Body of pancreas (tissue), 4 donors: ENCODE data around the gene USB1. TPM values are rescaled to one million over a fixed set of nuclear protein-coding genes. Genes with fewer than 3 reads are reported as not detected.

Experiments
- ATAC-seq: fragments of 150-250 bp; one replicate; pipeline ENCODE4 v1.9.1; 2016
- DNase-seq, 4 donors: peaks; one replicate each; pipeline ENCODE4 v3.0.0-alpha.2; 2019
- H3K27ac ChIP-seq, 4 donors: fragments of 200-600 bp; sonication (generic); 1 replicate in 3 of 4; 2 replicates in 1 of 4; pipeline versions ENCODE4 v1.5.1 to v1.6.1; 2016 to 2019; ENCODE audit warnings: mild to moderate bottlenecking in 1 of 4, mixed read lengths in 1 of 4, moderate library complexity in 1 of 4
- H3K27me3 ChIP-seq, 2 donors: fragments of 200-600 bp; sonication (generic); one replicate each; pipeline ENCODE4 v1.6.0; 2016; ENCODE audit warnings: mild to moderate bottlenecking in 1 of 2
- H3K36me3 ChIP-seq, 2 donors: fragments of 200-600 bp; sonication (generic); replicated peaks in 1 of 2; 2 replicates each; pipeline ENCODE4 v1.5.1; 2016; ENCODE audit warnings: low read depth in 2 of 2; ENCODE audit not compliant: insufficient read depth in 1 of 2
- H3K4me1 ChIP-seq: fragments of 200-600 bp; sonication (generic); one replicate; pipeline ENCODE4 v1.6.0; 2016
- H3K4me3 ChIP-seq, 2 donors: fragments of 200-600 bp; sonication (generic); 1 replicate in 1 of 2; 2 replicates in 1 of 2; pipeline ENCODE4 v1.5.1; 2016 to 2019
- H3K9me3 ChIP-seq, 3 donors: fragments of 200-600 bp; sonication (generic); 1 replicate in 2 of 3; 2 replicates in 1 of 3; pipeline ENCODE4 v1.5.1; 2016
- CTCF ChIP-seq, 7 experiments: fragments of 450-650 bp in 4 of 7; fragments of 200-600 bp in 3 of 7; sonication (generic) in 3 of 7; IDR thresholded peaks; one replicate each; pipeline ENCODE4 v1.5.1; 2016 to 2019; ENCODE audit warnings: antibody characterized with exemption in 7 of 7
- POLR2A ChIP-seq, 3 donors: fragments of 450-650 bp; IDR thresholded peaks; one replicate each; pipeline ENCODE4 v1.6.1; 2016; ENCODE audit warnings: antibody characterized with exemption in 3 of 3, mild to moderate bottlenecking in 2 of 3
- WGBS, 2 donors: methylation state at CpG; one replicate each; pipeline ENCODE4 v1.1.5; 2017; 5-methylcytosine and 5-hydroxymethylcytosine counted together
- intact Hi-C: fragments of 100-400 bp; cut with DNase I; formaldehyde crosslinking; loops from one replicate; pipeline ENCODE4 v1.15.1; 2023
- total RNA-seq, 2 donors: library from RNA; depleted of rRNA; stranded (reverse); fragments of >200 nt; gene quantifications; one replicate each; pipeline ENCODE4 v1.1.0, GENCODE V29; 2016

USB1 gene
- total RNA-seq, 2 donors from 2014 or later, result 22.4 to 46.7 TPM

- ATAC-seq, result no peak
- TF ChIP-seq POLR2A (IDR thresholded peaks at IDR 0.05) (no peak), CTCF (IDR thresholded peaks at IDR 0.05) (peak; percentile 49 to 96 (median 80))
- no peak overlapping the region for H3K27ac ChIP-seq
Measured at GRCh38 chr16:58020628-58021521, 19.7 kb downstream of the USB1 start.

GRCh38 chr16:58021661-58022551 lies 20.7 kb downstream of the USB1 start:
- Histone ChIP-seq H3K9me3 (no peaks in the 10 kb centered on the region), H3K4me1 (peaks cover 48% of the 10 kb centered on the region), H3K27ac (peak overlapping the region in 3 of 4 donors; percentile 45 to 94 (median 91)), H3K36me3 (no peaks in the 10 kb centered on the region), H3K4me3 (no peak overlapping the region), H3K27me3 (no peaks in the 10 kb centered on the region)
- intact Hi-C loops, result no loop called here
- TF ChIP-seq CTCF (IDR thresholded peaks at IDR 0.05) (no peak), POLR2A (IDR thresholded peaks at IDR 0.05) (no peak)
- no peak for DNase-seq
- no peak for ATAC-seq
- 50 to 78% methylated on average over 4 to 8 of the region's 8 CpGs for WGBS, 2 donors

More at GRCh38 chr16:58020628-58021521, 19.7 kb downstream of the USB1 start:
- intact Hi-C loops, result no loop called here
- Histone ChIP-seq H3K27me3 (no peaks in the 10 kb centered on the region), H3K36me3 (no peaks in the 10 kb centered on the region), H3K4me1 (peaks cover 45% of the 10 kb centered on the region), H3K9me3 (no peaks in the 10 kb centered on the region), H3K4me3 (no peak overlapping the region)
- 59 to 64% methylated on average over 8 of the region's 8 CpGs for WGBS, 2 donors
- peak; percentile 67 to 82 (median 70) for DNase-seq

GRCh38 chr16:58022601-58023371 lies 21.6 kb downstream of the USB1 start:
- Histone ChIP-seq H3K4me3 (no peak overlapping the region), H3K27me3 (no peaks in the 10 kb centered on the region), H3K9me3 (no peaks in the 10 kb centered on the region), H3K36me3 (no peaks in the 10 kb centered on the region), H3K4me1 (peaks cover 53% of the 10 kb centered on the region), H3K27ac (peak overlapping the region; percentile 3 to 94 (median 68))
- WGBS, 2 donors, result 6 to 24% methylated on average over 17 to 18 of the region's 18 CpGs
- no peak for ATAC-seq
- TF ChIP-seq CTCF (IDR thresholded peaks at IDR 0.05), result no peak
- no peak for TF ChIP-seq POLR2A (IDR thresholded peaks at IDR 0.05)
- peak; percentile 71 to 83 (median 76) for DNase-seq
- intact Hi-C loops, result no loop called here

GRCh38 chr16:58024486-58025350 lies 23.5 kb downstream of the USB1 start:
- intact Hi-C loops, result no loop called here
- TF ChIP-seq CTCF (IDR thresholded peaks at IDR 0.05) (no peak), POLR2A (IDR thresholded peaks at IDR 0.05) (peak in 2 of 3 donors; percentile 51 to 64)
- H3K27ac ChIP-seq, result peak overlapping the region; percentile 72 to 94 (median 86)
- peak; percentile 41 for ATAC-seq
- H3K27me3 ChIP-seq, result no peaks in the 10 kb centered on the region
- WGBS, 2 donors, result 1 to 5% methylated on average over 42 to 57 of the region's 57 CpGs
- DNase-seq, result peak; percentile 74 to 84 (median 80)
- peaks cover 72% of the 10 kb centered on the region for H3K4me1 ChIP-seq
- H3K9me3 ChIP-seq, result no peaks in the 10 kb centered on the region
- no peaks in the 10 kb centered on the region for H3K36me3 ChIP-seq
- H3K4me3 ChIP-seq, result no peak overlapping the region
